ENCODE results near the gene MLLT3.

Gene MLLT3

GRCh38 chr9:20294046-20294750 lies 328.1 kb downstream of the MLLT3 start:
- H3K9me3 Mint-ChIP-seq, result no peaks in the 10 kb centered on the region
- H3K27ac Mint-ChIP-seq, result no peak overlapping the region
- H3K4me3 Mint-ChIP-seq, result no peak overlapping the region
- H3K36me3 Mint-ChIP-seq (ENCODE audit: low read depth), result no peaks in the 10 kb centered on the region
- peaks cover 24% of the 10 kb centered on the region for H3K4me1 Mint-ChIP-seq
- no peak for TF ChIP-seq CTCF (IDR thresholded peaks at IDR 0.05; ENCODE audit: unreplicated experiment in 3 of 3)
- peaks cover 14% of the 10 kb centered on the region for H3K27me3 Mint-ChIP-seq (ENCODE audit: low read depth)

- no peaks in the 10 kb centered on the region for H3K36me3 Mint-ChIP-seq (ENCODE audit: low read depth)
- H3K27me3 Mint-ChIP-seq (ENCODE audit: low read depth), result peaks cover 7% of the 10 kb centered on the region
- peaks cover 27% of the 10 kb centered on the region for H3K4me1 Mint-ChIP-seq
- no peak overlapping the region for H3K27ac Mint-ChIP-seq
- H3K9me3 Mint-ChIP-seq, result no peaks in the 10 kb centered on the region
- TF ChIP-seq CTCF (IDR thresholded peaks at IDR 0.05; ENCODE audit: unreplicated experiment in 3 of 3), result no peak
- H3K4me3 Mint-ChIP-seq, result no peak overlapping the region
Observed at GRCh38 chr9:20292002-20292401, 330.3 kb downstream of the MLLT3 start.

Measured in nephron (organoid).